HepG2 (cell line): ENCODE measurements around the gene RFC2.

Source experiments
- GABPA ChIP-seq, 2 experiments: IDR thresholded peaks; 2 replicates each; pipeline ENCODE4 v1.6.1; 2011 to 2016; ENCODE audit warnings: low read depth in 2 of 2, low read length in 1 of 2, missing biosample characterization in 1 of 2, missing genetic modification characterization in 1 of 2
- POLR2A ChIP-seq, 2 experiments: IDR thresholded peaks; 2 replicates each; pipeline ENCODE4 v1.6.1; 2011; ENCODE audit warnings: low read depth in 2 of 2, low read length in 2 of 2, mild to moderate bottlenecking in 1 of 2, moderate library complexity in 1 of 2; ENCODE audit not compliant: insufficient read depth in 1 of 2
- SMAD1 ChIP-seq: sonication (generic); formaldehyde crosslinking; IDR thresholded peaks from 2 replicates; pipeline ENCODE4 v1.4.0; 2020; ENCODE audit warnings: missing genetic modification reagents, low read depth, mild to moderate bottlenecking, borderline replicate concordance
- TF ChIP-seq, protein P1 (sequence below): sonication (generic); formaldehyde crosslinking; IDR thresholded peaks from 2 replicates; pipeline ENCODE4 v1.5.0; 2020; ENCODE audit warnings: mild to moderate bottlenecking, missing genetic modification reagents, moderate library complexity

GRCh38 chr7:74246497-74246896, 7.7 kb downstream of the RFC2 start:
- TF ChIP-seq POLR2A (IDR thresholded peaks at IDR 0.05; ENCODE audit: insufficient read depth in 1 of 2, low read depth in 2 of 2, low read length in 2 of 2): no peak
- TF ChIP-seq, protein P1, sequence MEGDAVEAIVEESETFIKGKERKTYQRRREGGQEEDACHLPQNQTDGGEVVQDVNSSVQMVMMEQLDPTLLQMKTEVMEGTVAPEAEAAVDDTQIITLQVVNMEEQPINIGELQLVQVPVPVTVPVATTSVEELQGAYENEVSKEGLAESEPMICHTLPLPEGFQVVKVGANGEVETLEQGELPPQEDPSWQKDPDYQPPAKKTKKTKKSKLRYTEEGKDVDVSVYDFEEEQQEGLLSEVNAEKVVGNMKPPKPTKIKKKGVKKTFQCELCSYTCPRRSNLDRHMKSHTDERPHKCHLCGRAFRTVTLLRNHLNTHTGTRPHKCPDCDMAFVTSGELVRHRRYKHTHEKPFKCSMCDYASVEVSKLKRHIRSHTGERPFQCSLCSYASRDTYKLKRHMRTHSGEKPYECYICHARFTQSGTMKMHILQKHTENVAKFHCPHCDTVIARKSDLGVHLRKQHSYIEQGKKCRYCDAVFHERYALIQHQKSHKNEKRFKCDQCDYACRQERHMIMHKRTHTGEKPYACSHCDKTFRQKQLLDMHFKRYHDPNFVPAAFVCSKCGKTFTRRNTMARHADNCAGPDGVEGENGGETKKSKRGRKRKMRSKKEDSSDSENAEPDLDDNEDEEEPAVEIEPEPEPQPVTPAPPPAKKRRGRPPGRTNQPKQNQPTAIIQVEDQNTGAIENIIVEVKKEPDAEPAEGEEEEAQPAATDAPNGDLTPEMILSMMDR (CRISPR knock-in tag): no peak
- TF ChIP-seq SMAD1 (CRISPR knock-in tag): no peak
- TF ChIP-seq GABPA (IDR thresholded peaks at IDR 0.05; ENCODE audit: low read depth, low read length): no peak
- TF ChIP-seq GABPA (CRISPR knock-in tag; IDR thresholded peaks at IDR 0.05; ENCODE audit: low read depth): no peak
